Activated CD8-positive, alpha-beta memory T cell treated with anti-CD3 and anti-CD28 coated beads for 24 hours (primary cell): ENCODE measurements around the gene POTEI.
"Not testable (repeated sequence)": the region's sequence is repeated elsewhere in the genome, so short reads cannot be mapped to it uniquely, and the experiment has no call there.

Experiments
- DNase-seq: peaks from one replicate; pipeline ENCODE4 v3.0.0-alpha.2; 2020

The POTEI gene

DNA sequence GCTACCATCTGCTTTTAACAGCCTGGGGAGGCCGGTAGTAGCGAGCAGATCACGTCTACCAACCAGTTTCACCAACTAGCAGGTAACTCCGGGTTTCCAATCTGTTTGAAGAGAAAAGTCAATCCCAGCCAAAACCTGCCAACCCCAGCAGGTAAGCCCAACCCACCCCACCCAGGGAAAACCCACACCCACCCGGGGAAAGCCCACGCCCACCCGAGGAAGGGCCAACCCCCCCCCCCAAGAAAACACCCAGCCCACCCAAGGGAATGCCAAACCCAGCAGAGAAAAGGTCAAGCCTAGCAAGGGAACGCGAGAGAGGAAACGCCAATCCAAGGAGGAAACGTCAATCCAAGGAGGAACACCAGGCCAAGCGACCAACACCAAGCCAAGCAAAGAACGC is at the start of gene POTEI:
POTEI (minus strand) TSS at position 101 of the 400 bp plus-strand sequence; CDS start at position 8, 93 bp downstream.
- DNase-seq: not testable (repeated sequence)

DNA sequence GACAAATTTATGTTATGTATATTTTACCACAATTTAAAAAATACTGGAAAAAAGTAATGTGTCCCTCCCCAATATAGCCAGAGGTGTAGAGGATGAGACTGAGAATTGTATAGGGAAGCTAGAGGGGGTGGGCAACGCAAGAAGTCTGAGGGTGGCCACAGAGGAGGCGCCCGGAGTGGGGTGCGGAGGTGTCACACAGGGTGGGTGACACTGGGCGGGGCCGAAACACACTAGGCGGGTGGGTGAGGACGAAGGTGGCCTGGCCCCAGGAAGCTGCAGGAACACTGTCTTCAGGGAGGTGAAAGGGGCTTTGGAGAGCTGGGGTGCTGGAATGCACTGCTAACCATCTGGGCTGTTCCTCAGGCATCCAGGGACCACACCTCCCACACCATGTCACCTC is 47.3 kb upstream of the POTEI start:
- DNase-seq: not testable (repeated sequence)

DNA sequence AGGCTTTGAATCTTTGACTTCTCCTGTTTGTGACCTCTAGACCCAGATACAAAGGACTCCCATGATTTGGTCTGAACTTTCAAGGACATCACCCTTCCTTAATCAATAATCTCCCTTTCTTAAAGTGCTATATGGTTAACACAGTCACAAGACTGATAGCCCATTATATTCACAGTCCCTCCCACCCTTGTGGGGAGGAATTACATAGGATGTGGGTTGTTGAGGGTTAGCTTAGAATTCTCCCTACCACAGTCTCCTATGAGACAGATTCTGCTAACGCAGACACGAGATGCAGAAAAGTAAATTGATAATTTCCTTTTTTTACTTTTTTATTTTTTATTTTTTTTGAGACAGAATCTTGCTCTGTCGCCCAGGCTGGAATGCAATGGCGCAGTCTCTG is 45.0 kb upstream of the POTEI start:
- DNase-seq: not testable (repeated sequence)

DNA sequence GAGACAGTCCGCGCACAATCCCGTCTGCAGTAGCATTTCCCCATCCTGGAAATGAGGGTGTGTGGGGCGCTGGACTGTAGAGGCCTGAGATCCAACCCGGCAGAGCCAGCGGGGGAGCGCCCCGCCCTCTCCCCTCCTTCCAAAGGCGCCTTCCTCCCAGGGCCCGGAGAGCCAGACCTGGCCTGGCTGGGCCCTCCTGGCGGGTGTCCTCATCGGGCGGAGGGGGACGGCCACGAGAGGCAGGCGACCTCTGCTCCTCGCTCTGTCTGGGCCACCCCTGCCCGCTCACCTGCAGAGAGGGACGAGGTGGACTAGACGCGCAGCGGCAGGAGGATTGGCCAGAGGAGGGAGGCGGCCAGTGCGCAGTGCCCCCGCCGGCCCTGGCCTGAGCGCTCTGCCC is 40.3 kb upstream of the POTEI start:
- DNase-seq: not testable (repeated sequence)

DNA sequence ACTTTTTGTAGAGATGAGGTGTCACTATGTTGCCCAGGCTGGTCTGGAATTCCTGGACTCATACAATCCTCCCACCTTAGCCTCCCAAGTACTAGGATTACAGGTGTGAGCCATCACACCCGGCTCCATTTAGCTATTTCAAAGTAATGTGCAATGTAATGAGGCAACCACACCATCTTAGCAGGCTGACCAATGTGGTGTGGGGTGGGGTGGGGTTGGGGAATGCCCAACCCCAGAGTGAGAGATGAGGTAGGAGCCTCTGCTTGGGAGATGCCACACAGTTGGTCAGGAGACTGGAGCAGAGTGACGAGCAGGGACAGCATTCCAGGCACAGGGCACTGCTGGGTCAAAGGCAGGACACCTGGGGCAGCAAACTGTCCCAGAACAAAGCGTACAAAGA is 39.3 kb upstream of the POTEI start:
- DNase-seq: not testable (repeated sequence)

- DNase-seq: not testable (repeated sequence)
Measured at GRCh38 chr2:130544978-130545377, 35.9 kb upstream of the POTEI start.

DNA sequence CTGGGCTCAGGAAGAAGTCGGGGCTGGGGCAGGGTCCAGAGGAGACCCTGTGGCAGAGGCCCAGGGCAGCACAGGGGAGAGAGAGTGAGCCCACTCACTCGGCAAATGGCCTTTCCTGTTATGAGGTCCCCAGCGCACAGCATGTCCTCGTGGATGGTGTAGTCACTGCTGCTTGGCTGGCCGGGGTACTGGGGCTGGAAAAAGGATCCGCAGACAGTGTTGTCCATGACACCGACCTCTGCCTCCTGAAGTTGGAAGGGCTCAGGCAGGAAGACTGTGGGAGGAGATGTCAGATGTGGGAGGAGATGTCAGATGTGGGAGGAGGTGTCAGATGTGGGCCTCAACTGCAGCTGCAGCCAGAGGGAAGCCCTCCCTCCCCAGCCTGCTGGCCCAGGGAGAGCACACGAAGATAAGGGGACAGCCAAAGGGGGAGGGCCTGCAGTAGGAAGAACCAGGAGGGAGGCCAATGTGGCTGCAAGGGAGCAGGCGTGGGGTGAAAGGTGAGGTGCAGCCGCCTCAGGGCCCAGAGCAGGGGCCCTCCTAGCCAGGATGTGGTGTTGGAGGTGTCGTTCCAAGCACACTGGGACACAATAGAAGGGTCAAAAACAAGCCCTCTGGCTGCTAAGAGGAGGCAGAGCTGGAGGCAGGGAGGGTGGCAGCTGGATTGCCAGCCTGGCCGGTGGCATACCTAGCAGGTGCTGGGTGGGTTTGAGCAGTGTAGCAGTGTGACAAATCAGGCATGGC is 34.8 kb upstream of the POTEI start:
- not testable (repeated sequence) for DNase-seq

- DNase-seq: not testable (repeated sequence)
Measured at GRCh38 chr2:130542789-130543188, 33.7 kb upstream of the POTEI start.

- DNase-seq: not testable (repeated sequence)
Measured at GRCh38 chr2:130538271-130538670, 29.1 kb upstream of the POTEI start.

- not testable (repeated sequence) for DNase-seq
Measured at GRCh38 chr2:130536654-130537053, 27.5 kb upstream of the POTEI start.

DNA sequence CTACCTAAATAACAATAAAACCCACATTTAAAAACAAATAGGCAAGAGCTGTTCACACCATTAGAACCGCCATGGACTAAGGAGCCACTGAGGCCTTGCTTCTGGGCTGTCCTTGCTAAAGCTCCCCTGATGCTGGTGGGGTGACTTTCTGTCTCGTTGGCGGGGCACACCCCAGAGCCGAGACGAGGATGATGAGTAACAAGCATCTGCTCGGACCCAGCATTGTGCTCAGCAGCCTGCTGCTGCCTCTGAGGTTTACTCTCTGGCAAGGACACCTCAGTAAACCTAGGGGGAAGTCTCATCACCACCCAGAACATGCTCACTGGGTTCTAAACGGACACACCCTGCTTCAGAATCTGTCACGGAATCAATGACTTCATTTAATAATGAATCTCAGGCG is 22.5 kb upstream of the POTEI start:
- not testable (repeated sequence) for DNase-seq

DNA sequence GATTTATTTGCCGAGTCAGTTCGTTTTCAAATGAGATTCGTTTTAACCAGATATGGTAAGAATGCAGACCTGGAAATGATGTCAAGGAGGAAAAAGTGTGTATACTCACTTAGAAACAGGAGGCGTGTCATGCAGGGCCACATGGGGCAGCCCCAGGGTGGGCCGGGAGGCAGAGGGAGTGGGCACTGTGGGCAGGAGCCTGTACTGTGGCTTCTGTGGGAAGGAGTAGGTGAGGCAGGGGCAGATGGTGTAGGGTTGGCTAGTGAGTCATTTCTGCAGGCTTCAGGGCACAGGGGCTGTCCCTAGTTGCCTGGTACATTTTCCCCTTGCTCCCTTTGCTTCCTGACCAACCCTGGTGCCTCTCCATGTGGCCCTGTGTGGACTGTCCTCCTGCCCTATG is 22.1 kb upstream of the POTEI start:
- DNase-seq: not testable (repeated sequence)

DNA sequence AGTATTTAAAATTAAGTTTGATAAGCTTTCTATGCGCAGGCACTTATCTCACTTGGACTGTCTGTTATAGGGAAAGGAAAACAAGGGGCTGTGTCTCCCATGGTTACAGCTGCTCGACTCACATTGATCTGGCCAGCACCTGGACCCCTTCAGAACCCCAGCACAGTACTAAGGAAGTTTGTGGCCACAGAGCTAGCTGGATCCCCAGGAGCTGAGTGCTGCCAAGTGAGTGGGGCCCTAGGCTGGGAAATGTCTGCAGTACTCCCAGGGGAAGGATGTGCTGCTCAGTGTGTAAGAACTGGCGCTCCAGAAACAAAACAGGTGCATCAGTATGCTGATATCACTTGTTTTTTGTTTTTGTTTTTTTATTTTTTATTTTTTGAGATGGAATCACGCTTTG is 21.1 kb upstream of the POTEI start:
- DNase-seq: not testable (repeated sequence)

DNA sequence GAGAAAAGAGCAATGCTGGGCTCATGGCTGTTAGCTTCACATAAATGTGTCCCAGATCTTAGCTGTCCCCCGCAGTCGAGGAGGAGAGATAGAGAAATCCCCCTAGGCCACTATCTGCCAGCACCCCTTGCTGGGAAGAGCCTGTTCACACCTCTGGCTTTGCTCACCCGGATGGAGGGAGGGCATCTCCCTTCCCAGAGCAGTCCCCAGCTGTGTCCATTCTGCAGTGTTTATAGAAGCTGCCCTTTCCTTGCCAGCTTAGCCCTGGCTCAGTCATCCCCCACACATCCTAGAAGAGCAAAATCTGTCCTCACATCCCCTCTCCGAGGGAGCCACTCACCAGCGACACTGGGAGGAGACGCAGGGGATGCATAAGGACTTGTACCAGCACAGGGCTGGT is 20.4 kb upstream of the POTEI start:
- not testable (repeated sequence) for DNase-seq

GRCh38 chr2:130527365-130527967 is 18.3 kb upstream of the POTEI start:
- not testable (repeated sequence) for DNase-seq

- not testable (repeated sequence) for DNase-seq
Measured at GRCh38 chr2:130522390-130522789, 13.3 kb upstream of the POTEI start.

- not testable (repeated sequence) for DNase-seq
Measured at GRCh38 chr2:130520992-130521391, 11.9 kb upstream of the POTEI start, which contains the start of gene CFC1B. Gene CFC1B (plus strand): TSS chr2:130521222. CDS start chr2:130521485, 263 bp downstream.

- DNase-seq: not testable (repeated sequence)
Measured at GRCh38 chr2:130518516-130519106, 9.5 kb upstream of the POTEI start.

DNA sequence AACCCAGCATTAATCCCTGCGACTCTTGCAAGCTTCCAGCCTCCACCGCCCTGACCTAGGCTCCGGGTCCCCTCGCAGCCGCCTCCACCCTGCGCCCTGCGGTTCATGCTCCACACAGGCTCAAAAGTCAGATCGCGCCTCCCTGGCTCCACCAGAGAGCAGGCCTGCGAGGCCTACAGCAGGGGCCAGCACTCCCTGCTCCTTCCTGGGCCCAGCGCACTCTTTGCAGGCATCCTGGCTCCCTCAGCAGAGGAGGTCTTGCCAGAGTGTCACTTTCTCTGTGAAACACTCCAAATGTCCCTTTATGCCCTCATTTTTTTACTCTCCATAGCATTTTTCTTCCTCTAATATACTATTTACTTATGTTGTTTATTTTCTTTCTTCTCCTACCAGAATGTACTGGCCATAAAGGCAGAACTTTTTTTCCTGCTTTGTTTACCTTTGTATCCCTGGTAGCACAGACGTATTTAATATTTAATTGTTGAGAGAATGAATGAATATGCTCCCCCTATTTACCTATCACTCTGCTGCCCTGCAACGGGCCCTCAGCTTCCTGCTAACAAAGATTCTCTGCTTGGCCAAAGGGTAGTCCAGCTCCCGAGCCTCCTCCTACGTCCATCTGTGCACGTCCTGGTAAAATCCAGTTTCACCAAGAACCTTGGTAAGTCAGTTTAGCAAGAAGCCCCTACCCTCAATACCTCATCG is 2.8 kb upstream of the POTEI start:
- not testable (repeated sequence) for DNase-seq

GRCh38 chr2:130510807-130511746 is 1.9 kb upstream of the POTEI start:
- DNase-seq: not testable (repeated sequence)

DNA sequence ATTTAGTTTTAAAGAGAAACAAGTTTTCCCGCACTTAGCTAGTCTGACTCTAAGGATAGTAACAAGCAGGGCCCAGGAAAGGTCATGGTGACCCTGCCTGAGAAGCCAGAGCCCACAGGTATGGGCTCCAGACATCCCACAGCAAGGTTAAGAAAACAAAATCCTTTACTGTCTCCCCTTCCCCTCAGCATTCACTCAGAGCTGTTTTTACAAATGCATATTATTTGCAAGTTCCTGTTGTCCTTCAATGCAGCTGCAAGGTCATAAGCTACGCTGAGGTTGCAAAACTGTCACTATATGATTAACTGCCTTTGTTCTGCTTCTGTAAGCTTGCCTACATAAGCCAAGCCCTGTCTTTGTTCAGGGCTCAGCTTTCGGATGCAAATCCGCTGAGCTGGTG is 18.1 kb downstream of the POTEI start:
- not testable (repeated sequence) for DNase-seq

- DNase-seq: not testable (repeated sequence)
Measured at GRCh38 chr2:130455413-130455812, 53.7 kb downstream of the POTEI start.
